ENCODE results near the gene ERBB2. TPM values are rescaled to one million over a fixed set of nuclear protein-coding genes. Genes with fewer than 3 reads are reported as not detected.

The ERBB2 gene
- total and polyA plus RNA-seq, 9 of the 15 experiments (the other 6 are each of a cell fraction or from before 2014, with no cell fraction given) = 0.74 to 5.6 (median 3.3) TPM

DNA sequence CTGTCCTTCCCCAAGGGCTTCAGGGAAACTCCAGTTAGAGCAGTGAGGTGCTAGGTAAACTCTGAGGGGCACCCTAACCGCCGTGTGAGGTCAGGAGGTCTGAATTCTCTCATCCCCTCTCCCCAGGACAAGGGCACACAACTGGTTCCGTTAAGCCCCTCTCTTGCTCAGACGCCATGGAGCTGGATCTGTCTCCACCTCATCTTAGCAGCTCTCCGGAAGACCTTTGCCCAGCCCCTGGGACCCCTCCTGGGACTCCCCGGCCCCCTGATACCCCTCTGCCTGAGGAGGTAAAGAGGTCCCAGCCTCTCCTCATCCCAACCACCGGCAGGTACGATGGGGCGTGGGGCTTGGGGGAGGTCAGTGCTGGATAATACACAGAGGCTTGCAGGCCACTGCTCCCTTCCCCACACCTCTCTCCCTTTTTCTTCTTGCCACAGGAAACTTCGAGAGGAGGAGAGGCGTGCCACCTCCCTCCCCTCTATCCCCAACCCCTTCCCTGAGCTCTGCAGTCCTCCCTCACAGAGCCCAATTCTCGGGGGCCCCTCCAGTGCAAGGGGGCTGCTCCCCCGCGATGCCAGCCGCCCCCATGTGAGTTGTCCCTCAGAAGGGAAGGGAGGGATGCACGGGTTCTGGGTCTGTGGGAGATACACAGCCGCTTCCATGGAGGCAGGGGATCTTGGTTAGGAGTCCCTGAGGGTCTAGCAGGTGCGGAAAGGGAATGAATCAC, 42.4 kb downstream of the ERBB2 start:
- Histone ChIP-seq H3K4me1 (replicated peaks in 1 of 2; ENCODE audit: control insufficient read depth in 2 of 2, insufficient read depth in 2 of 2, low read length in 2 of 2) (peaks cover 20 to 57% of the 10 kb centered on the region in 2 experiments), H3K36me3 (ENCODE audit: control insufficient read depth, insufficient read depth, low read length) (no peaks in the 10 kb centered on the region), H3K27ac (ENCODE audit: extremely low read depth, low read depth, low read length) (no peak overlapping the region), H3K4me2 (ENCODE audit: insufficient read depth, low read length) (no peak overlapping the region), H4K20me1 (replicated peaks; ENCODE audit: control insufficient read depth, insufficient read depth, low read length) (no peaks in the 10 kb centered on the region), H3K9me3 (replicated peaks; ENCODE audit: control insufficient read depth, insufficient read depth, low read depth, low read length) (no peaks in the 10 kb centered on the region), H3K79me2 (ENCODE audit: control insufficient read depth, insufficient read depth, low read length) (no peaks in the 10 kb centered on the region), H3K9me1 (ENCODE audit: control insufficient read depth, insufficient read depth, low read length) (no peaks in the 10 kb centered on the region), H3K4me3 (no peak overlapping the region), H3K9ac (ENCODE audit: insufficient read depth in 1 of 2, low read depth in 2 of 2, low read length in 2 of 2) (no peak overlapping the region), H2AFZ (ENCODE audit: low read depth, low read length) (no peak overlapping the region), H3K27me3 (ENCODE audit: control insufficient read depth in 2 of 2, insufficient read depth in 2 of 2, low read length in 2 of 2) (no peaks in the 10 kb centered on the region)
- in situ Hi-C loops (cut with MboI) = no loop called here
- TF ChIP-seq MAFF (IDR thresholded peaks at IDR 0.05; ENCODE audit: low read length) = no peak
- no peak for TF ChIP-seq ZKSCAN3 (CRISPR knock-in tag; IDR thresholded peaks at IDR 0.05)
- TF ChIP-seq ZBTB17 (CRISPR knock-in tag; IDR thresholded peaks at IDR 0.05) = no peak
- no peak for TF ChIP-seq STAT5B (CRISPR knock-in tag; IDR thresholded peaks at IDR 0.05)
- TF ChIP-seq, protein P1, sequence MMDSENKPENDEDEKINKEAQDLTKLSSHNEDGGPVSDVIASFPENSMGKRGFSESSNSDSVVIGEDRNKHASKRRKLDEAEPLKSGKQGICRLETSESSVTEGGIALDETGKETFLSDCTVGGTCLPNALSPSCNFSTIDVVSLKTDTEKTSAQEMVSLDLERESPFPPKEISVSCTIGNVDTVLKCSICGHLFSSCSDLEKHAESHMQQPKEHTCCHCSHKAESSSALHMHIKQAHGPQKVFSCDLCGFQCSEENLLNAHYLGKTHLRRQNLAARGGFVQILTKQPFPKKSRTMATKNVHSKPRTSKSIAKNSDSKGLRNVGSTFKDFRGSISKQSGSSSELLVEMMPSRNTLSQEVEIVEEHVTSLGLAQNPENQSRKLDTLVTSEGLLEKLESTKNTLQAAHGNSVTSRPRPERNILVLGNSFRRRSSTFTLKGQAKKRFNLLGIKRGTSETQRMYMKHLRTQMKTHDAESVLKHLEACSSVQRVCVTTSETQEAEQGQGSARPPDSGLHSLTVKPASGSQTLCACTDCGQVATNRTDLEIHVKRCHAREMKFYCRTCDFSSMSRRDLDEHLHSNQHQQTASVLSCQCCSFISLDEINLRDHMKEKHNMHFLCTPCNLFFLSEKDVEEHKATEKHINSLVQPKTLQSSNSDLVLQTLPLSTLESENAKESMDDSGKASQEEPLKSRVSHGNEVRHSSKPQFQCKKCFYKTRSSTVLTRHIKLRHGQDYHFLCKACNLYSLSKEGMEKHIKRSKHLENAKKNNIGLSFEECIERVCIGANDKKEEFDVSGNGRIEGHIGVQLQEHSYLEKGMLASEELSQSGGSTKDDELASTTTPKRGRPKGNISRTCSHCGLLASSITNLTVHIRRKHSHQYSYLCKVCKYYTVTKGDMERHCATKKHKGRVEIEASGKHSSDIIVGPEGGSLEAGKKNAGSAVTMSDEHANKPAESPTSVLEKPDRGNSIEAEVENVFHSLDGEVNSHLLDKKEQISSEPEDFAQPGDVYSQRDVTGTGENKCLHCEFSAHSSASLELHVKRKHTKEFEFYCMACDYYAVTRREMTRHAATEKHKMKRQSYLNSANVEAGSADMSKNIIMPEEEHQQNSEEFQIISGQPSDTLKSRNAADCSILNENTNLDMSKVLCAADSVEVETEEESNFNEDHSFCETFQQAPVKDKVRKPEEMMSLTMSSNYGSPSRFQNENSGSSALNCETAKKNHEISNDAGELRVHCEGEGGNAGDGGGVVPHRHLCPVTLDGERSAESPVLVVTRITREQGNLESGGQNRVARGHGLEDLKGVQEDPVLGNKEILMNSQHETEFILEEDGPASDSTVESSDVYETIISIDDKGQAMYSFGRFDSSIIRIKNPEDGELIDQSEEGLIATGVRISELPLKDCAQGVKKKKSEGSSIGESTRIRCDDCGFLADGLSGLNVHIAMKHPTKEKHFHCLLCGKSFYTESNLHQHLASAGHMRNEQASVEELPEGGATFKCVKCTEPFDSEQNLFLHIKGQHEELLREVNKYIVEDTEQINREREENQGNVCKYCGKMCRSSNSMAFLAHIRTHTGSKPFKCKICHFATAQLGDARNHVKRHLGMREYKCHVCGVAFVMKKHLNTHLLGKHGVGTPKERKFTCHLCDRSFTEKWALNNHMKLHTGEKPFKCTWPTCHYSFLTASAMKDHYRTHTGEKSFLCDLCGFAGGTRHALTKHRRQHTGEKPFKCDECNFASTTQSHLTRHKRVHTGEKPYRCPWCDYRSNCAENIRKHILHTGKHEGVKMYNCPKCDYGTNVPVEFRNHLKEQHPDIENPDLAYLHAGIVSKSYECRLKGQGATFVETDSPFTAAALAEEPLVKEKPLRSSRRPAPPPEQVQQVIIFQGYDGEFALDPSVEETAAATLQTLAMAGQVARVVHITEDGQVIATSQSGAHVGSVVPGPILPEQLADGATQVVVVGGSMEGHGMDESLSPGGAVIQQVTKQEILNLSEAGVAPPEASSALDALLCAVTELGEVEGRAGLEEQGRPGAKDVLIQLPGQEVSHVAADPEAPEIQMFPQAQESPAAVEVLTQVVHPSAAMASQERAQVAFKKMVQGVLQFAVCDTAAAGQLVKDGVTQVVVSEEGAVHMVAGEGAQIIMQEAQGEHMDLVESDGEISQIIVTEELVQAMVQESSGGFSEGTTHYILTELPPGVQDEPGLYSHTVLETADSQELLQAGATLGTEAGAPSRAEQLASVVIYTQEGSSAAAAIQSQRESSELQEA (IDR thresholded peaks at IDR 0.05; ENCODE audit: low read depth) = no peak
- no peak for TF ChIP-seq HLTF (IDR thresholded peaks at IDR 0.05)
- no peak for TF ChIP-seq BDP1 (IDR thresholded peaks at IDR 0.05; ENCODE audit: insufficient read depth, insufficient read length)
- FAIRE-seq = no peak
- no TSS peak for BruUV-seq (replicated peaks)
- WGBS (ENCODE audit: insufficient coverage, low coverage, missing lambda C conversion rate) = 48% methylated on average over 9 of the region's 18 CpGs
- intact Hi-C loops (cut with micrococcal nuclease) = no loop called here
- no peak for ATAC-seq
- ChIA-PET CTCF (ENCODE audit: low intra/inter-chr PET ratio) (no interaction called here), POLR2A (no interaction called here)
- no peak for DNase-seq (ENCODE audit: extremely low read depth in 1 of 4, low spot score in 3 of 4)
